ENCODE results near the gene PLEKHA7. TPM values are rescaled to one million over a fixed set of nuclear protein-coding genes. Genes with fewer than 3 reads are reported as not detected.

The PLEKHA7 gene
- total RNA-seq, 4 donors from 2014 or later = 23.6 to 47.5 (median 32.7) TPM

DNA sequence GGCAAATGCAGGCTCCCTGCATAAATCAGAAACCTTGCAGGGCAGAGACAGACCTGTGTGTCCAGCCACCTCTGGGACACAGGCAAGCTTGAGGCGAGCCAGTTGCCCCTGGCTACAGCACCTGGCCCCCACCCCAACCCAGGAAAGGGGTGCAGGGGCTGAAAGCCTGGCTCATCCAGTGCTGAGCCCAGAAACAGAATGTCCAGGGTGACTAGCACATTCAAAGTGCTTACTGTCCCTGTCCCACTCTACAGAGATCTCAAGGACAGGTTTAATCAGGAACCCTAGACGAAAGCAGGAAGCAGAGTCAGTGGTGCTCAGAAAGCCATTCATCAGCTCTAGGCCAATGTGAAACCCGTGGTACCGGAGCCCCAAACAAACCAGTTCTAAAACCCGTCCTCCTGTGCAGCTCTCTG lies 31.9 kb downstream of the PLEKHA7 start:
- H3K4me3 ChIP-seq = no peak overlapping the region
- H3K36me3 ChIP-seq = no peaks in the 10 kb centered on the region
- peaks cover 18% of the 10 kb centered on the region for H3K4me1 ChIP-seq
- WGBS = 82% methylated on average over 4 of the region's 5 CpGs
- H3K27me3 ChIP-seq = no peaks in the 10 kb centered on the region
- no peak for TF ChIP-seq EP300 (IDR thresholded peaks at IDR 0.05)
- no peak for TF ChIP-seq POLR2AphosphoS5 (IDR thresholded peaks at IDR 0.05)
- no peak for TF ChIP-seq POLR2A (IDR thresholded peaks at IDR 0.05)
- TF ChIP-seq, protein P1, sequence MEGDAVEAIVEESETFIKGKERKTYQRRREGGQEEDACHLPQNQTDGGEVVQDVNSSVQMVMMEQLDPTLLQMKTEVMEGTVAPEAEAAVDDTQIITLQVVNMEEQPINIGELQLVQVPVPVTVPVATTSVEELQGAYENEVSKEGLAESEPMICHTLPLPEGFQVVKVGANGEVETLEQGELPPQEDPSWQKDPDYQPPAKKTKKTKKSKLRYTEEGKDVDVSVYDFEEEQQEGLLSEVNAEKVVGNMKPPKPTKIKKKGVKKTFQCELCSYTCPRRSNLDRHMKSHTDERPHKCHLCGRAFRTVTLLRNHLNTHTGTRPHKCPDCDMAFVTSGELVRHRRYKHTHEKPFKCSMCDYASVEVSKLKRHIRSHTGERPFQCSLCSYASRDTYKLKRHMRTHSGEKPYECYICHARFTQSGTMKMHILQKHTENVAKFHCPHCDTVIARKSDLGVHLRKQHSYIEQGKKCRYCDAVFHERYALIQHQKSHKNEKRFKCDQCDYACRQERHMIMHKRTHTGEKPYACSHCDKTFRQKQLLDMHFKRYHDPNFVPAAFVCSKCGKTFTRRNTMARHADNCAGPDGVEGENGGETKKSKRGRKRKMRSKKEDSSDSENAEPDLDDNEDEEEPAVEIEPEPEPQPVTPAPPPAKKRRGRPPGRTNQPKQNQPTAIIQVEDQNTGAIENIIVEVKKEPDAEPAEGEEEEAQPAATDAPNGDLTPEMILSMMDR (IDR thresholded peaks at IDR 0.05) = no peak
- no peaks in the 10 kb centered on the region for H3K9me3 ChIP-seq
- DNase-seq (ENCODE audit: low spot score in 2 of 2) = no peak
- peak overlapping the region; percentile 73 for H3K27ac ChIP-seq

DNA sequence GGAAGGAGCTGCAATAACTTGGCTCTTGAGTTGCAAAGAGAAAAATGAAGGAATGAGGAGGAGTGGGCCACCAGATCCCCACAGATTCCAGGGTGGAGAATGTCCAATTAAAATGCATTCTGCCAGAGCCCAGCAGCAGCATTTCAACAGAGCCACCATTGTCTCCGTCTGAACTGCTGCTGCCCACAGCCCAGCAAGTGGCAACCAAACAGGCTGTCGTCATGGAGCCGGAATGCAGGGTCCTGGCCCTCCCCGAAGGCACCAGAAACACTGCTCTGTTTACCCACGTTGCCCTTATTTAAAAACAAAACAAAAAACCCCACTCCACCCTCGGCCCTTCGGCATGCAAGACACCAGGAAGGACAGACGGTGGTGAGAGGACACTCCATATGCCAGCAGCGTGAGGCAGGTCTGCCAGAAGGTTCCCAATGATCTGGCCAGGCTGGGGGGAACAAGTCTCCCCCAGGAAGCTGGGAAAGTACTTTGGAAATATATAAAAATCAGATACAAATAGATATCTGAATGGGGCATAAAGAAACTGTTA lies 32.5 kb downstream of the PLEKHA7 start:
- H3K27me3 ChIP-seq = no peaks in the 10 kb centered on the region
- peaks cover 13% of the 10 kb centered on the region for H3K4me1 ChIP-seq
- H3K36me3 ChIP-seq = no peaks in the 10 kb centered on the region
- DNase-seq (ENCODE audit: low spot score in 2 of 2) = no peak
- no peaks in the 10 kb centered on the region for H3K9me3 ChIP-seq
- WGBS = 50% methylated on average over 9 of the region's 9 CpGs
- no peak for TF ChIP-seq POLR2AphosphoS5 (IDR thresholded peaks at IDR 0.05)
- TF ChIP-seq POLR2A (IDR thresholded peaks at IDR 0.05) = no peak
- TF ChIP-seq, protein P1 (IDR thresholded peaks at IDR 0.05) = no peak
- TF ChIP-seq EP300 (IDR thresholded peaks at IDR 0.05) = no peak
- H3K27ac ChIP-seq = peak overlapping the region; percentile 73
- no peak overlapping the region for H3K4me3 ChIP-seq

DNA sequence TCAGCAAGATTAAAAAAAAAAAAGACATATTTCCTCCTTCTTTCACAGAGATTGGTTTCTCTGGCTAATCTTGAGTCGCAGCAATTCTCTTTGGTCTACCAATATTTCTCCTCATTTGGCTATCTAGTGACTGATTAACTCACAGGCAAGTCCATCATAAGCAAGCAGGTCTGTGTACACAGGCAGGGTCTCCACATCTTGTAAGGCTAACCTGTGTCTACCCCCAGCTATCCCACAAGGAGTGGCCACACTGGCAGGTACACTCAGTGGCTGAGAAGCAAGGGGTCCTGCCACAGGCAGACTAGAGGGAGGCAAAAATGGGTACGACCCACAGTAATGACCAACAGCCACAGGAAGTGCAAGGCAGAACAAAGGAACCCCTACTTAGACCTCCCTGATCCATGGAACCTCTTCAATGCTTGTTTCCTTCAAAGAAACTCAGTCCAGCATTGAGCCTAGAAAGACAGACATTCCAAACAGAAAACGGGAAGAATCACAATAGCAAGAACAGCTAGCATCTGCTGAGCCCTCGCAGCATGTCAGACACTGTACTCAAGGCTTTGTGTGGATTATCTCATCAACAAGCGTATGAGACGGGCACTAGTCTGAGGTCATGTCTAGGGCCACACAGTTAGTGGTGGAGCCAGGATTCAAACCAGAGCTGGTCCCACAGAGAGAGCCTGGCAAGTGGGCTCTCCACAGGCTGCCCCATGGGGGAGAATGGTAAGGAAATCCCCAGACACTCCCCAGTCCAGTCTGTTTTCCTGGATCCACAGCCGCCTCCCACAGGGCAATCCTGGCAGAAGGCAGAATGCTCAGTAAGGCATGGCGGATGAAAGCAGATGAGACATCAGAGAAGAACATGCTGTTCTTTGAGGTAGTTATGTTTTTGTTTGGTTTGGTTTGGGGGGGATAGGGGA lies 34.3 kb downstream of the PLEKHA7 start:
- Histone ChIP-seq H3K27ac (peak overlapping the region; percentile 73), H3K4me1 (peaks cover 6% of the 10 kb centered on the region), H3K4me3 (no peak overlapping the region), H3K9me3 (no peaks in the 10 kb centered on the region), H3K36me3 (no peaks in the 10 kb centered on the region), H3K27me3 (no peaks in the 10 kb centered on the region)
- WGBS = 87% methylated on average over 8 of the region's 8 CpGs
- peak in 1 of 2 donors; percentile 40 for DNase-seq (ENCODE audit: low spot score in 2 of 2)
- no peak for TF ChIP-seq POLR2A (IDR thresholded peaks at IDR 0.05)

DNA sequence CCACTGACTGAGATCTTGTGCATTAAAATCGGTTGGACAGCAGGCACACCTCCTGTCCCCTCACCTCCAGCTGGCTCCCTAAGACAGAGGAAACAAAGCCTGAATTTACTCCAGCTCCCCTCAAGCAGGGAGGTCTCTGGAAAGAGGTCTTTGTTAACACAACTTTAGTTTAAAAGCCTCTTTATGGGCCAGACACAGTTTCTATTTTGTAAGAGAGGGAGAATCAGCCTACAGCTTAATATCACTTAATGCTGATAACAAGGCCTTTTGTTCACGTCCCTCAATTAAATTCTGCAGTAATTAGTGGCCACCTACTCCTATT lies 36.3 kb downstream of the PLEKHA7 start:
- no peak for DNase-seq (ENCODE audit: low spot score in 2 of 2)
- Histone ChIP-seq H3K9me3 (no peaks in the 10 kb centered on the region), H3K4me1 (peaks cover 6% of the 10 kb centered on the region), H3K27me3 (no peaks in the 10 kb centered on the region), H3K27ac (no peak overlapping the region), H3K4me3 (no peak overlapping the region), H3K36me3 (no peaks in the 10 kb centered on the region)
- WGBS = 69% methylated on average over 2 of the region's 2 CpGs
- no peak for TF ChIP-seq POLR2A (IDR thresholded peaks at IDR 0.05)
- TF ChIP-seq, protein P1 (IDR thresholded peaks at IDR 0.05) = no peak
- no peak for TF ChIP-seq POLR2AphosphoS5 (IDR thresholded peaks at IDR 0.05)
- TF ChIP-seq EP300 (IDR thresholded peaks at IDR 0.05) = no peak

DNA sequence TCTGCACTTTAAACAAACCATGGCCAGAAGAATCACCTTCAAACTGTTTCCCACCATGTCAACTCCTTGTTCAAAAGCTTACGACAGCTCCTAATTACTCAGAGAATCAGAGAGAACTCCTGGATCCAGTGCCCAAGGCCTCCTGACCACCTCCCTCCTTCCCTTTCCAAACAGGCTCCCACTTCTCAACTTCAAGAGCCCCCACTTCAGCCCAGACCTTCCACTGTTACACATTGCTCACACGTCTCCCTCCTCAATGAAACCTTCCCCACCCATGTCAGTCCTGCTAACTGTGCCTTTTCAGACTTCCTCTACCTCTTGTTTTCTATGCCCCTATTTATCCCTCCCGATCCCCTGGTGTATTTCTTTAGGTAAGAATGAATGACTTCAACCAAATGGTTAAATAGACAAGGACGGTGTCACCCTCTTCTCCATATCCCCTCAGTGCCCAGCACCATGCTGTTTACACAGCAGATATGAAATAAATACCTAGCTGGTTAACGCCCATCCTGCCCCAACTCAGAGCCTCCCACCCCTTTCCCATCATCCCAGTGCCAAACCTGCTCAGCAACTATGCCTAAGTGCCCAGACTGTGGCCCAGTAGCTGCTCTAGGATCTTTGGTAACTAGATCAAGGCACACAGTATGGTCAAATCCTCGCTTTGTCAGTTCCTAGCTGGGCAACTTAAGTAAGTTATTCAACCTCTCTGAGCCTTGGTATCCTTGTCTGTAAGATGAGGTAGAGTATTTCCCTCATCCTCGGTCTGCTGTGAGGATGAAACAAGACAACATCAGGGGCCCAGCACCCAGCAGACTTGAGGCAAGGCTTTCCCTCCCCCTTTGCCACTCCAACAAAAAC lies 36.8 kb downstream of the PLEKHA7 start:
- Histone ChIP-seq H3K27me3 (no peaks in the 10 kb centered on the region), H3K9me3 (no peaks in the 10 kb centered on the region), H3K36me3 (no peaks in the 10 kb centered on the region), H3K4me1 (peaks cover 6% of the 10 kb centered on the region), H3K27ac (no peak overlapping the region), H3K4me3 (no peak overlapping the region)
- 81% methylated on average over 7 of the region's 7 CpGs for WGBS
- DNase-seq (ENCODE audit: low spot score in 2 of 2) = no peak
- TF ChIP-seq POLR2A (IDR thresholded peaks at IDR 0.05) = no peak
- TF ChIP-seq POLR2AphosphoS5 (IDR thresholded peaks at IDR 0.05) = no peak
- TF ChIP-seq EP300 (IDR thresholded peaks at IDR 0.05) = no peak
- TF ChIP-seq, protein P1 (IDR thresholded peaks at IDR 0.05) = no peak

Measured in suprapubic skin (tissue), 4 donors.